WTC11 (cell line): ENCODE measurements around the gene ABCC2. TPM values are rescaled to one million over a fixed set of nuclear protein-coding genes. Genes with fewer than 3 reads are reported as not detected.
A peak's percentile ranks its signal among the peaks of the same experiment; 100 is the strongest.

Experiments
- ATAC-seq: fragments of 200-7000 bp; cut with Tn5 transposase; 2 replicates; pipeline ENCODE4 v1.10.0; 2021; ENCODE audit warnings: mild to moderate bottlenecking, moderate library complexity
- CTCF ChIA-PET: fragments of 300-600 bp; sonication (Branson Sonifier 250); formaldehyde crosslinking; loops from one replicate; lab custom pipeline; 2021; ENCODE audit warnings: antibody characterized with exemption; lab: Charles Lee
- POLR2A ChIA-PET: fragments of 350-600 bp; sonication (Branson Sonifier 250); formaldehyde crosslinking; loops from one replicate; lab custom pipeline; 2021; ENCODE audit warnings: antibody characterized with exemption; lab: Charles Lee
- DNase-seq: peaks from one replicate; pipeline ENCODE4 v3.0.0; 2021; ENCODE audit warnings: low spot score
- H3K27ac Mint-ChIP-seq: 2 replicates; pipeline ENCODE4 v1.8.0; 2021; ENCODE audit warnings: mixed read lengths
- H3K27me3 Mint-ChIP-seq: 2 replicates; pipeline ENCODE4 v1.8.0; 2021; ENCODE audit warnings: low read depth, mild to moderate bottlenecking, moderate library complexity, mixed read lengths
- H3K36me3 Mint-ChIP-seq: 2 replicates; pipeline ENCODE4 v1.8.0; 2021; ENCODE audit warnings: mixed read lengths
- H3K4me1 Mint-ChIP-seq: 2 replicates; pipeline ENCODE4 v1.8.0; 2022; ENCODE audit warnings: mixed read lengths
- H3K4me3 Mint-ChIP-seq: 2 replicates; pipeline ENCODE4 v1.8.0; 2021; ENCODE audit warnings: mild to moderate bottlenecking, moderate library complexity, mixed read lengths
- H3K9me3 Mint-ChIP-seq: 2 replicates; pipeline ENCODE4 v1.8.0; 2021; ENCODE audit warnings: mixed read lengths
- ATF6 ChIP-seq: sonication (generic); formaldehyde crosslinking; IDR thresholded peaks from 2 replicates; pipeline ENCODE4 v1.8.1; 2023; ENCODE audit warnings: mild to moderate bottlenecking, missing genetic modification reagents
- ERG ChIP-seq: fragments of 250-450 bp; sonication (Bioruptor Pico); IDR thresholded peaks from 2 replicates; pipeline ENCODE4 v1.8.0; 2021; ENCODE audit warnings: mild to moderate bottlenecking
- MXD4 ChIP-seq: fragments of 250-450 bp; sonication (Bioruptor Pico); IDR thresholded peaks from 2 replicates; pipeline ENCODE4 v1.8.0; 2021; ENCODE audit warnings: mild to moderate bottlenecking, moderate library complexity, borderline replicate concordance
- MYBL2 ChIP-seq: sonication (generic); formaldehyde crosslinking; IDR thresholded peaks from 2 replicates; pipeline ENCODE4 v1.8.1; 2023; ENCODE audit warnings: mild to moderate bottlenecking, moderate library complexity, missing genetic modification reagents
- NR1H2 ChIP-seq: sonication (generic); formaldehyde crosslinking; IDR thresholded peaks from 2 replicates; pipeline ENCODE4 v1.9.0; 2021; ENCODE audit warnings: mild to moderate bottlenecking, moderate library complexity, missing genetic modification reagents
- RORB ChIP-seq: fragments of 250-450 bp; sonication (Bioruptor Pico); IDR thresholded peaks from 2 replicates; pipeline ENCODE4 v1.9.0; 2021; ENCODE audit warnings: mild to moderate bottlenecking
- ZMAT4 ChIP-seq: fragments of 250-450 bp; sonication (Bioruptor Pico); IDR thresholded peaks from 2 replicates; pipeline ENCODE4 v1.9.0; 2021; ENCODE audit warnings: mild to moderate bottlenecking
- ZNF281 ChIP-seq: sonication (generic); formaldehyde crosslinking; IDR thresholded peaks from 2 replicates; pipeline ENCODE4 v1.8.0; 2023; ENCODE audit warnings: mild to moderate bottlenecking, missing genetic modification reagents
- ZNF512 ChIP-seq: sonication (generic); formaldehyde crosslinking; IDR thresholded peaks from 2 replicates; pipeline ENCODE4 v1.8.1; 2022; ENCODE audit warnings: missing genetic modification reagents, borderline replicate concordance
- ZSCAN18 ChIP-seq: fragments of 250-450 bp; sonication (Bioruptor Pico); IDR thresholded peaks from 2 replicates; pipeline ENCODE4 v2.1.2; 2022; ENCODE audit warnings: mild to moderate bottlenecking, moderate library complexity
- total RNA-seq: library from RNA; stranded (reverse); gene quantifications from 3 replicates; pipeline ENCODE4 v1.2.3, GENCODE V29; 2021
- TF ChIP-seq, protein P1 (sequence below): sonication (generic); formaldehyde crosslinking; IDR thresholded peaks from 2 replicates; pipeline ENCODE4 v1.8.0; 2022; ENCODE audit warnings: mild to moderate bottlenecking, missing genetic modification reagents
- TF ChIP-seq, protein P2 (sequence below): sonication (generic); formaldehyde crosslinking; conservative IDR thresholded peaks from 2 replicates; pipeline ENCODE4 v1.8.1; 2022; ENCODE audit warnings: mild to moderate bottlenecking, missing genetic modification reagents
- TF ChIP-seq, protein P3 (sequence below): sonication (generic); formaldehyde crosslinking; IDR thresholded peaks from 2 replicates; pipeline ENCODE4 v1.8.0; 2022; ENCODE audit warnings: missing genetic modification reagents

ABCC2 gene
- total RNA-seq, 1 experiment from 2014 or later = 0.87 TPM

GRCh38 chr10:99798920-99799319, 16.5 kb downstream of the ABCC2 start (continued):
- no peak for TF ChIP-seq ZNF512 (CRISPR knock-in tag)

DNA sequence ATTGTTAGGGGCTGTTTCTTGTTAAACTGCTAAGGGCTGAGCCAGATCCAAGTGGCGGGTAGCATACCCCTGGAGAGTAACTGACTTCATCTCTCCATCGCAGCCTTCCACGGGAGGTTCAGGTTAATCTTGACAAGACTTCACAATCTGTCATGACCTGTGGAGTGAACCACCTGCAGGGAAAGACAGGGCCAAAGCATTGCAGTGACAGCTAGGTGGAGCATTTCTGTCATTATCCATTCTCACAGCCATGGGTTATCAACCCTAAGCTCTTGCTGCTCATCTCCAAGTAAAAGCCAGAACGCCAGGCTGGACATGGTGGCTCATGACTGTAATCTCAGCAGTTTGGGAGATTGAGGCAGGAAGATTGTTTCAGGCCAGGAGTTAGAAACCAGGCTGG, 17.2 kb downstream of the ABCC2 start:
- ChIA-PET POLR2A (no interaction called here), CTCF (interaction anchor here (1.4 to 2.5 kb wide), 3 partner anchors 12 to 67 kb away, joined by 3 to 15 read pairs (median 5); partner anchors contain the start of genes COX15 and CUTC)
- H3K4me3 Mint-ChIP-seq = no peak overlapping the region
- H3K9me3 Mint-ChIP-seq = no peaks in the 10 kb centered on the region
- ATAC-seq (0 out of 2 replicates have a peak, but pooled peaks have one; percentile 34), DNase-seq (no peak)
- H3K36me3 Mint-ChIP-seq = no peaks in the 10 kb centered on the region
- no peaks in the 10 kb centered on the region for H3K4me1 Mint-ChIP-seq
- no peaks in the 10 kb centered on the region for H3K27me3 Mint-ChIP-seq
- no peak for TF ChIP-seq NR1H2 (CRISPR knock-in tag)
- no peak overlapping the region for H3K27ac Mint-ChIP-seq

DNA sequence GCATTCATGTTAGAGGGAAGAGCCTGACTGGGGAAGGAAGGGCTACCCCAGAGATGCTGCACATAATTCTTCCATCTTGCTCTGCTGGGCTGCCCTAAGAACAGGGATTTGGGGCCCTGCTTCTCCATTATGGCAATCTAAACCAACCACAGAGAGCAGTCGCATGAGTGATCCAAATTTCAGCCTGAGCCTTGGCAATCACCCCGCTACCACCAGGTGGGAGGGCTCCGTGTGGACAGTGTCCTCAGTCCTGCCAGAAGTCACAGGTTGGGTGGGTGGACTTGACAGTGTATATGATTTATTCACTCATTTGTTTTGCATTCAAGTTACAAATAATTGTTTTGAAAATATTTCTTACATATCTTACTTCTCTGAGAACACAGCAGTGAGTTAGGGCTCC, 22.0 kb downstream of the ABCC2 start:
- DNase-seq (no peak), ATAC-seq (no peak)
- H3K9me3 Mint-ChIP-seq = no peaks in the 10 kb centered on the region
- CTCF ChIA-PET = no interaction called here
- H3K27me3 Mint-ChIP-seq = no peaks in the 10 kb centered on the region
- no peak overlapping the region for H3K4me3 Mint-ChIP-seq
- no peaks in the 10 kb centered on the region for H3K36me3 Mint-ChIP-seq
- H3K4me1 Mint-ChIP-seq = no peaks in the 10 kb centered on the region
- H3K27ac Mint-ChIP-seq = no peak overlapping the region; the same call in 1 of the 2 replicates
- POLR2A ChIA-PET = no interaction called here
- no peak for TF ChIP-seq ZNF281 (CRISPR knock-in tag)
- TF ChIP-seq, protein P1, sequence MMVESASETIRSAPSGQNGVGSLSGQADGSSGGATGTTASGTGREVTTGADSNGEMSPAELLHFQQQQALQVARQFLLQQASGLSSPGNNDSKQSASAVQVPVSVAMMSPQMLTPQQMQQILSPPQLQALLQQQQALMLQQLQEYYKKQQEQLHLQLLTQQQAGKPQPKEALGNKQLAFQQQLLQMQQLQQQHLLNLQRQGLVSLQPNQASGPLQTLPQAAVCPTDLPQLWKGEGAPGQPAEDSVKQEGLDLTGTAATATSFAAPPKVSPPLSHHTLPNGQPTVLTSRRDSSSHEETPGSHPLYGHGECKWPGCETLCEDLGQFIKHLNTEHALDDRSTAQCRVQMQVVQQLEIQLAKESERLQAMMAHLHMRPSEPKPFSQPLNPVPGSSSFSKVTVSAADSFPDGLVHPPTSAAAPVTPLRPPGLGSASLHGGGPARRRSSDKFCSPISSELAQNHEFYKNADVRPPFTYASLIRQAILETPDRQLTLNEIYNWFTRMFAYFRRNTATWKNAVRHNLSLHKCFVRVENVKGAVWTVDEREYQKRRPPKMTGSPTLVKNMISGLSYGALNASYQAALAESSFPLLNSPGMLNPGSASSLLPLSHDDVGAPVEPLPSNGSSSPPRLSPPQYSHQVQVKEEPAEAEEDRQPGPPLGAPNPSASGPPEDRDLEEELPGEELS = no peak
- TF ChIP-seq RORB (CRISPR knock-in tag) = no peak
- no peak for TF ChIP-seq MXD4 (CRISPR knock-in tag)
- TF ChIP-seq, protein P2, sequence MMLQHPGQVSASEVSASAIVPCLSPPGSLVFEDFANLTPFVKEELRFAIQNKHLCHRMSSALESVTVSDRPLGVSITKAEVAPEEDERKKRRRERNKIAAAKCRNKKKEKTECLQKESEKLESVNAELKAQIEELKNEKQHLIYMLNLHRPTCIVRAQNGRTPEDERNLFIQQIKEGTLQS (CRISPR knock-in tag) = no peak
- no peak for TF ChIP-seq ZMAT4 (CRISPR knock-in tag)
- no peak for TF ChIP-seq ZSCAN18 (CRISPR knock-in tag)
- TF ChIP-seq, protein P3, sequence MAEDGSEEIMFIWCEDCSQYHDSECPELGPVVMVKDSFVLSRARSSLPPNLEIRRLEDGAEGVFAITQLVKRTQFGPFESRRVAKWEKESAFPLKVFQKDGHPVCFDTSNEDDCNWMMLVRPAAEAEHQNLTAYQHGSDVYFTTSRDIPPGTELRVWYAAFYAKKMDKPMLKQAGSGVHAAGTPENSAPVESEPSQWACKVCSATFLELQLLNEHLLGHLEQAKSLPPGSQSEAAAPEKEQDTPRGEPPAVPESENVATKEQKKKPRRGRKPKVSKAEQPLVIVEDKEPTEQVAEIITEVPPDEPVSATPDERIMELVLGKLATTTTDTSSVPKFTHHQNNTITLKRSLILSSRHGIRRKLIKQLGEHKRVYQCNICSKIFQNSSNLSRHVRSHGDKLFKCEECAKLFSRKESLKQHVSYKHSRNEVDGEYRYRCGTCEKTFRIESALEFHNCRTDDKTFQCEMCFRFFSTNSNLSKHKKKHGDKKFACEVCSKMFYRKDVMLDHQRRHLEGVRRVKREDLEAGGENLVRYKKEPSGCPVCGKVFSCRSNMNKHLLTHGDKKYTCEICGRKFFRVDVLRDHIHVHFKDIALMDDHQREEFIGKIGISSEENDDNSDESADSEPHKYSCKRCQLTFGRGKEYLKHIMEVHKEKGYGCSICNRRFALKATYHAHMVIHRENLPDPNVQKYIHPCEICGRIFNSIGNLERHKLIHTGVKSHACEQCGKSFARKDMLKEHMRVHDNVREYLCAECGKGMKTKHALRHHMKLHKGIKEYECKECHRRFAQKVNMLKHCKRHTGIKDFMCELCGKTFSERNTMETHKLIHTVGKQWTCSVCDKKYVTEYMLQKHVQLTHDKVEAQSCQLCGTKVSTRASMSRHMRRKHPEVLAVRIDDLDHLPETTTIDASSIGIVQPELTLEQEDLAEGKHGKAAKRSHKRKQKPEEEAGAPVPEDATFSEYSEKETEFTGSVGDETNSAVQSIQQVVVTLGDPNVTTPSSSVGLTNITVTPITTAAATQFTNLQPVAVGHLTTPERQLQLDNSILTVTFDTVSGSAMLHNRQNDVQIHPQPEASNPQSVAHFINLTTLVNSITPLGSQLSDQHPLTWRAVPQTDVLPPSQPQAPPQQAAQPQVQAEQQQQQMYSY (CRISPR knock-in tag) = no peak
- no peak for TF ChIP-seq MYBL2 (CRISPR knock-in tag)
- no peak for TF ChIP-seq NR1H2 (CRISPR knock-in tag)
- no peak for TF ChIP-seq ATF6 (CRISPR knock-in tag)
- TF ChIP-seq ERG (CRISPR knock-in tag) = no peak
